EL (cell line): ENCODE data around the gene SUN3.

Experiments used
- DNase-seq: peaks from one replicate; pipeline ENCODE4 v3.0.0-alpha.2; 2016

SUN3 gene, protein sequence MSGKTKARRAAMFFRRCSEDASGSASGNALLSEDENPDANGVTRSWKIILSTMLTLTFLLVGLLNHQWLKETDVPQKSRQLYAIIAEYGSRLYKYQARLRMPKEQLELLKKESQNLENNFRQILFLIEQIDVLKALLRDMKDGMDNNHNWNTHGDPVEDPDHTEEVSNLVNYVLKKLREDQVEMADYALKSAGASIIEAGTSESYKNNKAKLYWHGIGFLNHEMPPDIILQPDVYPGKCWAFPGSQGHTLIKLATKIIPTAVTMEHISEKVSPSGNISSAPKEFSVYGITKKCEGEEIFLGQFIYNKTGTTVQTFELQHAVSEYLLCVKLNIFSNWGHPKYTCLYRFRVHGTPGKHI

DNA sequence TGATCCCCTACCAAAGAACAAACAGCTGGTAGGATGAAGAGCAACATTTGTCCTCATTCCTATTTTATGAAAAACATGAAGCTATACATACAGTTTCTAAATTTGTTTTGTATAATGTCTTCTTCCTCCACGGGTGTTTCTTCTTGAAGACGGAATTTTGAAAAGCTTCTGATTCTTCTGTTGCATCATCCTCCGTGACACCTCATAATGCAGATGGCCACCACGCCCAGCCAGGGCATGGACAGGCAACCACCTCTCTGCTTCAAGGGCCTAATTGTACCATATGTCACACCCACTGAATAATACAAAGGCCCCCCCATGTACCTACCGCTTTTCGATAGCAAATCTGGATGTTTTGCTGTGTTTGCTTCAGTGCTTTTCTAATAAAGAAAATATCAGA lies at the start of gene SUN3:
SUN3 (minus strand) TSS at position 170 of the 400 bp plus-strand sequence; CDS start at position 1, 169 bp downstream.
- DNase-seq = no peak

DNA sequence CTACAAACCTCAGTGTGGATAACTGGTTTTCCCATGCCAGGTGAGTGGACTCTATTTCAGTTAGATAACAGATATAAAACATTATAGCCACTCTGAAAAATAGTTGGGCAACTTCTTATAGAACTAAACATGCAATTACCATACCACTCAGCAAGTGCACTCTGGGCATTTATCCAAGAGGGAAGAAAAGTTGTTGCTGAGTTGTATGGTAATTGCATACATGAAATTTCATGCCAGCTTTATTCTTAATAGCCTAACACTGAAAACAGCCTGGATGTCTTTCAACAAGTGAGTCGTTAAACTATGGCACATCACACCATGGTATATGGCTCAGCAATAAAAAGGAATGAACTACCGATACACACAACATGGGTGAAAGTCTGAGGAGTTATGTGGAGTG lies 49.6 kb upstream of the SUN3 start:
- DNase-seq = no peak

DNA sequence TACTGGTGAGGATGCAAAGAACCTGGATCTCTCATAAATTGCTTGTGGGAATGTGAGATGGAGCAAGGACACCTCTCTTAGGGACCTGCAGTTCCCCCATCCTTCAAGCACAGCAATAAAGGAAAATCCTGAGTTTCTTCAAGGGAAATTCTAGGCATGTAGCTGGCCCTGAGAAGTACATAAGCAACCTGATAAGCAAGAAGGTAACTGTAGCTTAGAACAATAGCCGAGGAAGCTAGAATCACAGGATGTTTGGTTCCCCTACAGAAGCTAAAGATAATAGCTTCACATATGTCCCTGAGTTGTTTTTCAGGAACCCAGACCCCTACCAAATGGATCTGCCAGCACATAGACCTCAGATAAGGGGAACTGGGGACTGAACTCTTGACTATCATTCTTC lies 48.5 kb upstream of the SUN3 start:
- no peak for DNase-seq

DNA sequence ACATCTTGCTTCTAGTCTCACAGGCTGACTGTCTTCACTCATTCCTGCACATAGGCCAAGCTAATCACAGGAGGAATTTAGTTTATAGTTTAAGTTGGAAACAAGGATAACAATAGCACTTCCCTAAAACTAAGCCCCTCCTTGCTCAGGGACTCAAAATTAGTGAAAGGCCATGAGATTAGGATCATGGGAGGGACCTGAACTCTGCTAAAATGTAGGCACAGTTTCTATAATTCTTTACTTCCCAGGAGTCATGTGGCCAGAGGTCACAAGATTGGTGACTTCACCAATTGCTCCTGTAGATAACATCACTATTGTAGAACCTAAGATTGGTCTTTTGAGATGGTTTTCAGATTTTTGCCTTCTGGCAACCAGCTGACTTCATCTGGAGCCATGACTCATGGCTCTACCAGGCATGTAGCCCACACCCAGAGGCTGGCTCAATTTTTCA lies 45.3 kb upstream of the SUN3 start:
- peak; percentile 71 for DNase-seq

DNA sequence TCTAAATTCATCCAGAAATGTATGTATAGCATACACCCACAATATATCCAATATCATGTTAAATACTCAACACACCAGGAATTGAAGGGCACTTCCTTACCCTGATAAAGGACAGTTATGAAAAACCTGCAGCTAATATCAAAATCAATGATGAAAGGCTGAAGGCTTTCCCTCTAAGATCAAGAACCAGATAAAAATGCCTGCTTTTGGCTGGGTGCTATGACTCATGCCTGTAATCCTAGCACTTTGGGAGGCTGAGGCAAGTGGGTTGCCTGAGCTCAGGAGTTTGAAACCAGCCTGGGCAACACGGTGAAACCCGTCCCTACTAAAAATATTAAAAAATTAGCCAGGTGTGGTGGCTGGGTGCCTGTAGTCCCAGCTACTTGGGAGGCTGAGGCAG lies 38.6 kb upstream of the SUN3 start:
- DNase-seq = peak; percentile 42

DNA sequence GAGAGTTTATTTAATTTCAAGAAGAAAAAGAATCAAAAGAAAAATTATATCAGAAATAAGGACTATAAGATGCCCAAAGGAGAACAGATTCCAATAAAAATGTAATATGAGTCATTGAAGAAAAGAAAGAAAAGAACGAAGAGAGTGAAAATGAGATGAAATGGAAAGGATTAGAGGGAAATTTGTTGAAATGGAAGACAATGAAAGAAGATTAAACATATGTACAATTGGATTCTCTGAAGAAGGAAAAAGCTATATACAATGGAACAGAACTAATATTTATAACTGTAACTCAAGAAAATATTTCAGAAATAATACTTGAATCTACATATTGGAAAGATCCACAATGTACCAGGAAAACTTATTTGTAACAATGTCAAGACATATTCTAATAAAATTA lies 35.1 kb upstream of the SUN3 start:
- no peak for DNase-seq

DNA sequence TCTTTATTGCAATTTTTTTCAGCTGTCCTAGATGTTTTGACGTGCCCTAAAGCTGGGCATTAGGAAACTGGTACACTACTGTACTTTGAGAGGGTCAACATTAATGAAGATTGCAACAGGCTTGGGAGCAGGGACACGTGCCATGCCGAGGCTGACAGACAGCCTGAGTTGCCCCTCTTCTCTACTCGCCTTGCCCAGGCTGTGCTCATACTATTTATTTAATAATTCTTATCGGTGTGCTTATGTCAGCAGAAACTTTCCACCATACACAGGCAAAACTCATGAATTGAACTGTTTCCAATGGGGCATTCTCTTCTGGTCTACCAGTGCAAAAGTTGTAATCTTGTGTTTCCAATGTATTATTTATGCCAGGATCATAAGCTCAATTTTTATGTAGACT lies 30.8 kb upstream of the SUN3 start:
- DNase-seq = no peak

DNA sequence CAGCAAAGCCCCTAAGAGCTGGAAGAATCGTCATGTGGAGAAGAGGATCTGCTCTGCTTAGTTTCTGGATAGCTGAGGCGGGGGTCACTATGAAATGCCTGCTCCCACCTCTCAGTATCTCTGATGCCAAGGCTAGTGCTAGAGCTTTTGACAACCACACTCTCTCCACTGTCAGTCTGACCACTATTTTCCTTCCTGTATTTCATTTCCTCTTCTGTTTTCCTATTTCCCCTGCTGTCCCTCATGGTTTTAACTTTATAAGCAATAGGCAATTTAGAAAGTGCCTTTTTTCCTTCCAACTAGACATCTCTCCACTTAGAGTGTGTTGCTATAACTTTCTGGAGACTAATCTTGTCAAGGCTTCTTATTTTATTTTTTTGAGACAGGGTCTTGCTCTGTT lies 30.1 kb upstream of the SUN3 start:
- no peak for DNase-seq

DNA sequence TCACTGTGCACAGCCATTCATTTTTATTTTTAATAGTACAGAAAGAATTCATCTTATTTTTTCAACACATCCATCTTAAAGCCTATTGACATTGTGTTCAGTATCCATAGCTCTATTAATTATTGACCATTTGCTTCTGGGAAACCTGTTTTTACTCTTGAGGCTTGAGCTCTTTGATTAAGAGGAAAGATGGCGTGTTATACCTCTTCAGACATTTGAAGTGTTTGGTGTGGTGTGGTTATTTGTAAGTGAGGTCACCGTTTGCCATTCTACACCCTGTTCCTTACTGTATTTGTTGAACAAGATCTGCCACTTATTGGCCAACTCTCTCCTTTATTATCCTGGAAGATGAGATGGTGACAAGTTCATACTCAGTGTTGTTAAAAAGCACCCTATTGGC lies 24.8 kb upstream of the SUN3 start:
- no peak for DNase-seq

DNA sequence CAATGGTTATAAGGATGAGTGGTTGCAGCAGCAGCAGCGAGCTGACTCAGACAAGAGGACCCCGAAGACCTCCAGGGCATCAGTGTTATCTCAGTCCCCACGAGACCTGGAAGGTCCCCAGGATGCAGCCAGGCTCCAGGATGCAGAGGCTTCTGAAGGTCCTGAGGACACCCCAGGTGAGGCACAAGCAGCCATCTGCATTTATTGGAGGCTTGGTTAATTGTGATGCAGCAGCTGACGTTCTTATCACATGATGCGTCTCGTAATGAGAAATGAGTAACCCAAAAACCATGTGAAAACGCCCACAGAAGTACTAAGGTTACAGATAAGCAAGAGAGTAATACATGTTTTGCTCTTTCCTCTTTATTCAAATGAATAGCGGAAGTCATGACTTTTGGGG lies 23.8 kb upstream of the SUN3 start:
- peak; percentile 76 for DNase-seq

DNA sequence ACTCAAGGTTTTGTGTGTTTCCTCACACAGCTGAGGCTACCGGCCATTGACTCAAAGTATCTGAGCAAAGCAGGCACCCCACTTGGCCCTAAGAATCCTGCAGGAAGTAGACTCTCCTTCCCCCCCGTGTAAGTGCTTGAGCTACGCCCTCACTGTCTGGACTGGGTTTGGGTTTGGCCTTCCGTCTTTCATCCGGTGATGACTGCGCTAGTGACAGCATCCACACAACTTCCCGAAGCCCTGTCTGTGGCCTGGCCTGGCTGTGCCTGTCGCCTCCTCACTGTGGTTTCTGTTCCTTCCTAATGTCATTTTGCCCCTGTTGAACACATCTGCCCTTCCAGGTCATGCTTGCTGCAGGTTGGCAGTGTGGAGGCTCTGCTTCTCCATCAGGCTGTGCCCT lies 20.9 kb upstream of the SUN3 start:
- no peak for DNase-seq

DNA sequence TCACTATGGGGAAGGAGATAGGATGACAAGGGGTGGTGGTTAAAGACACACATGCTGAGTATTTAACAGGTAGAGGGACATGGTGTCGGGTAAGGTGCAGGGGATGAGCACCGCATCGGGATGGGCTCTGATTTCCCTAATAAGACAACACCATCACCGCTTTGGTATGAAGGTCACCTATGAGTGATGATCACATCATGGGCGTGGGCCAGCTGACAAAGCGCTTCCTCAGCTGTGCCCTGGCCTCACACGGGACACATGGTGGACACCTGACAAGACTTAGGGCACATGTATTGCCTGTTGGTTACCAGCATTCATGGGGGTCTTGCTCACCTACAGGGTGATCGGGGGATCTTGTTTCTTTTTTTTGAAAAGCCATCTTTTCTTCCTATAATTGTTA lies 19.2 kb upstream of the SUN3 start:
- no peak for DNase-seq

DNA sequence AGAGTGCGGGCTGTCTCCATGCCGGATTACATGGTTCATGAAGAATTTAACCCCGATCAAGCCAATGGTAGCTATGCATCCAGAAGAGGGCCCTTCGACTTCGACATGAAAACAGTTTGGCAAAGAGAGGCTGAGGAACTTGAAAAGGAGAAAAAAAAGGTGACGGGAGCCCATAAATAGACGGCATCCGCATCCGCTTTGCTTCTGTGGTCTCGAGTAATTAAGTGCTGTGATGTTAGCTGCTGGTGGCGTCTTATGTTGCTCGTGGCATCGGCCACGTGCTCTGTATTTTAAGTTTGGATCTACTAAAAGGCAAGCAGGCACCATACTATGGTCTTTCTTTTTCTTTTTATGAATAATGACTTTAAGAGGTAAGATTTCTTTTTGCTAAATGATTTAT lies 17.6 kb upstream of the SUN3 start:
- no peak for DNase-seq

DNA sequence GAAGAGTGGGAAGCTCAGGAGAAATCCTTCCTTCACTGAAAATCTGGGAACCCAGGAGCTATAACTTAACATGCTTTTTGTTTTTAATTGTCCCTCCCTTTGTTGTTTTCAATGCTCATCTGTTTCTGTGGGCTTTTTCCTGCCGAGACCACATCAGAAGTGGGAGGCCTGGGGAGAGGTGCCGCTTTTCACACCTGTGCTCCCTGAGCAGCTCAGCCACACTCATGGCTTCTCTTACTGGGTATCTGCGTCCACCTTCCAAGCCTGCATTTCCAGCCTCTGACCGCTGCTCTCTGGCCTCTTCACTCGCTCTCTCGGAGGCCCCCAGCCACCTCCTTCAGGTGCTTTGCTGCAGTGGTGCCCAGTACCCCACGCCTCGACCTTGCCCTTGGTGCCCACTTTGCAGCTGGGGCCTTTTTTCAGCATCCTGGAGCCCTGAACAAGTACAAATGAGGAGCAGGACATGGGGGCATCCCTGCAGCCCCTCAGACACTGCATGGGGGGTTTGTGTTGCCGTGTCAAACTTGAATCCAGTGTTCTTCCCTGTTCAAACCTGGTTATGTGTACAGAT lies 16.4 kb upstream of the SUN3 start:
- no peak for DNase-seq

DNA sequence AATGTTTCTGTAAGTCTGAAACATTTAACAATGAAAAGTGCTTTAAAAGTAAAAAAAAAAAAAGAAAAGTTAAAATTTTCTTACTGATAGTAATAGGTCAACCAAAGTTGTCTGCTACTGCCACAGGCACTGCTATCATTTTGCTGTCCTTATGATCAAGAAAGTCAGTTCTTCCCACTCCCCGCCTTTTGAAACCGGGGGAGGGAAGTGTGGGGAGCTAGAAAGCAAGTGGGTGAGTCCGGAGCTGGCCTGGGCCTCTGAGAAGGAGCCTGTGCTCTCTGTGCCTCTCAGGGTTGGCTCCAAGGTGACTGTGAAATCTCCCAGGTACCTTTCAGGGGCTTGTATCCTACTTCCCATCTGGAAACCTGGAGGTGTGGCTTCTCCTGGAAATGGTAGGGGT lies 13.7 kb upstream of the SUN3 start:
- no peak for DNase-seq

DNA sequence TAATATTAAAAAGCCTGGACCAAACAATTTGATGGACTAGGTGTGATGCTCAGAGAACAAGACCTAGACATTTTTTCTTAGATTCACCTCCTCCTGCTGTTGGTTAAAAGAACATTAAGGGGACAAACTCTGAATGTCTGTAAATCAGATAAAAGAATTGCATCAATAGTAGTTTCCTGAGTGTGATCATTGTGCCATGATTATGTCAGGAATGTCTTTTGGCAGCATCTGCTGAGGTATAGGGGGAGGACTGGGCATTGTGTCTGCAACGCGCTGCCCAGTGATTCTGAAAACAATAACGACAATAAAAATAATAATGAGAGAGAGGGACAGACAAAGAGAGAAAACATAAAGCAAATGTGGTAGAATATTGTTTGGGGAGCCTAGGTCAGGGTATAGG lies 13.3 kb upstream of the SUN3 start:
- peak; percentile 50 for DNase-seq

DNA sequence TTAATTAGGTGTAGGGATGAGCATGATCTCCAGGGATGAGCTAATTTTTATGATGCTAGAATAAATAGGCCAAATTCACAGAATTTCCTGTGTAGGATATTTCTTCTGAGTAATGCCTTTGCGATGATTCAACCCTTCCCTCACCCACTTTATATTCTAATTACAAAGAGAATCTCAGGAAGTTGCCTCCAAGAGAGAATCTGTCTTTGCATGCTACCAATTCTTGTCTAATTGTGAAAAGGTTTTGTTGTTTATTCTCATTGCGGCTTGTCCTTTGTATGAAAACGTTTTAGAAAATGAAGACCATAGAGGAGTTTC lies 12.7 kb upstream of the SUN3 start:
- DNase-seq = peak; percentile 77

DNA sequence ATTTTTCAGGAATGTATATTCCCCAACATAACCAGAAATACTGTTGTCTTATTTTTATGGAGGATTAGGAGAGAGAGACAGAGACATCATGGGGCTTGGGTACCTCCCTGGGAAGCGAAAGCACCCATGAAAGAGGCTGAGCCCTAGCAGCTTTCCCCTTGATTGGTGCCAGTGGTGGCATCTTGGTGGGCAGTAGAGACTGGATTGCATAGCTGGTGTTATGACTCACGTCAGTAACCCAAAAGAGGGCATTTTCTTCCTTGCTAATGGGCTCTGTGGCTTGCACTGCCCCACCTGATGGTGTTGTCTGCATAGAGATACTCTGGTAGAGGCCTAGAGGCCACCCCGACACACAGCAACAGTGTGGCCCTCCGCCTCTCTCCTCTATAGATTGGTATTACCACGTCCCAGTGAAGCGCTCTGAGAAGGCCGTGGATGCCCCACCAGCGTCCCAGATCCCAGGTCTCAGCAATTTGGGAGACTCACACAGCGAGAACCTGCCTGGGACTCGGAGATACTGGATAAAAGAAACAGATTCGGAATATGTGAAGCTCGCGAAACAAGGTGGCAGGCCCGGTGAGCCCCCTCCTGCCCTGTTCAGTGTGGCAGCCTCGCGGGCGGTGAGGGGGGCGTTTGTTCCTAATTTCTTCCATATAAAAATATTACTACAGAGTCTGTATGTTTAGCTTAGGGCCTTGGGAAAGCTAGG lies 12.2 kb upstream of the SUN3 start:
- DNase-seq = peak; percentile 16

DNA sequence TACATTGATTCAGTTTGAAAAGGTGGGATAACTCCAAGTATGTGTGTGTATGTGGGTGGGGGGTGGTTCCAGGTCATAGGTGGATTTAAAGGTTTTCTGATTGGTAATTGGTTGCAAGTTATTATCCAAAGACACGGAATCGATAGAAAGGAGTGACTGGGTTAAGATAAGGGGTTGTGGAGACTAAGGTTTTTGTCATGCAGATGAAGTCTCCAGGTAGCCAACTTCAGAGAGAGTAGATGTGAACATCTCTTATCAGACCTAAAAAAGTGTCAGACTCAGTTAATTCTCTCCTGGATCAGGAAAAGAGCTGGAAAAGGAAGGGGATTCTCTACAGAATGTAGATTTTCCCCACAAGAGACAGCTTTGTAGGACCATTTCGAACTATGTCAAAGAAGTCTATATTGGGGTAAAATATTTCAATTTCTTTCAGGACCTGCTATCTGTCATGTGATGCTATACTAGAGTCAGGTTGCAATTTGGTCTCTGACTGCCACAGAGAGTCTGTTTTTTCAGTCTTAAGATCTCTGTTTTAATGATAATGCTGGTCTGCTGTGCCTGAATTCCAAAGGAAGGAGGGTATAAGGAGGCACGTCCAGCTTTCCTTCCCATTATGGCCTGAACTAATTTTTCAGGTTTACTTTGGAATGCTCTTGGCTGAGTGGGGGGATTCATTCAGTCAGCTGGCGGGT lies 10.1 kb upstream of the SUN3 start:
- no peak for DNase-seq

DNA sequence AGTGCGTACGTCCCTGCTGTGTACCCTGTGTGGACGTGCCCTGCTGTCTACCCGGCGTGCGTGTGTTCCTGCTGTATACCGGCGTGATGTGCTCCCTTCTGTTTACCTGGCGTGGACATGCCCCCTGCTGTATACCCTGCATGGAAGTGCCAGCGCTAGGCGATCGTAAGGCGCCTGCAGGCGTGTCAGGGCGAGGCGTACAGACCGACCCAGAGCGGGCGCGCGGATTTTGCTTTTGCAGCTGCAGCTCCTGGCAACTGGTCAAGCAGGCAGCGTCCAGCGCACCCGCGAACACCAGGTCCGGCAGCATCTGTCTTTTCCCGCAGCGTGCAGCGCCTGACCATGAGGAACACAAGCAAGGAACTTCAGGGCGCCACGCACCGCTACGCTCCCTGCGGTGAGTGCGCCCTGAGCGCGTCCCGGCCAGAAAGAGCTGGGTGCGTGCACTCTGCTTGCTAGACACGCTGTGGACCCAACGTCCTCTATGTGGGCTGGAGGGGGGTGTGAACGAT lies 7.1 kb upstream of the SUN3 start:
- DNase-seq = peak; percentile 46

DNA sequence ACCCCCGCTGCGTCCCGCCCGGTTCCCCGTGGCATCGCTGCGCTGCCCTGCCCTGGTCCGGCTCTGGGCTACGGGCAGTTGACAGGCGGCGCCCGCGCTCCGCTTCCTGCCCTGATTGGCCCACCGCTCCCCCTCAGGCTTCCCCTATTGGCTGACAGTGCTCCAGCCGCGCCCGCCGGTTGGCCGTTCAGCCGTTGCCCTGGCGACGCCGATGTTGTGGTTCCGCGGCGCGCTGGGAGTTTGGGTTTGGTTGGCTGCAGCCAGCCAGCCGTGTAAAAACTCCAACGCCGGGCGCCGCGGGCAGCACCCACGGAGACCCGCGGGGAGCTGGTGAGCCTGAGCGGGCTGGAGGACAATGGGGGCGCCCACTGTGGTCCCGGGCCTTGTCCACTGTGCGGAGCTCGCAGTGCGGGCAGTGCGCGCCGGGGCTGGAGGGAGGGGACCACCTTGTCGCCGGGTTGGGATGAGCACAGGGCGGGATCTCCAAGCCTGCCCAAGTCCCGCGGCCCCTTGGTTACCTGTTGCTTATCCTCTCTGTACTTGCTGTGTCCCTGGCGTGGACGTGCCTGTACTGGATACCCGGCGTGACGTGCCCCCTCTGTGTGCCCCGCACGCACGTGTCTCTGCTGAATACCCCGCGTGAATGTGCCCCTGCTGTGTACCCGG lies 6.5 kb upstream of the SUN3 start, which contains the start of gene C7orf57:
C7orf57 (plus strand) TSS at position 243 of the 666 bp plus-strand sequence. CDS start 766 bp downstream, outside the sequence.
- peak; percentile 88 for DNase-seq

DNA sequence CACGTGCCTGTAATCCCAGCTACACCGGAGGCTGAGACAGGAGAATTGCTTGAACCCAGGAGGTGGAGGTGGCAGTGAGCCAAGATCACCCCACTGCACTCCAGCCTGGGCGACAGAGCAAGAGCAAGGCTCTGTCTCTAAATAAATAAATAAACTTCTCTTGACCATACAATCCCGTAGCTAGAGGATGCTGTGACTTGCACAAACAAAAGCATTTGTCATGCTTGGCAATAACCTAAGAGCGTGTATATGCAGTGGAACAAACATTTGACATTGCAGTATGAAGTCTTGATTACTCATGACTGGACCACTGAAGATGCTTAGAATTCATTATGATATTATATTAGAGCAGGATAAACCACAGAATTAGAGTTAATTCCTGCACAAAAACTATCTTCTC lies 5.0 kb upstream of the SUN3 start:
- DNase-seq = no peak

DNA sequence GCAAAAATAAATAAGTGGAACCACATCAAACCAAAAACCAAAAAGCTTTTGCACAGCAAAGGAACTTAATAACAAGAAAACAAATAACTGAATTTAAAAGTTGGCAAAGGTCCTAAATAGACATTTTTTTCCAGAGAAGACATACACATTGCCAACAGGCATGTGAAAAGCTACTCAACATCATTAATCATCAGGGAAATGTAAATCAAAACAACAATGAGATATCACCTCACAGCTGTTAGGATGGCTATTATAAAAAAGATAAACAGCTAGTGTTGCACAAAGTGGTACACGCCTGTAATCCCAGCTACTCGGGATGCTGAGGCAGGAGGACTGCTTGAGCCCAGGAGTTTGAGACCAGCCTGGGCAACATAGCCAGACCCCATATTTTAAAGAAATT lies 2.2 kb upstream of the SUN3 start:
- no peak for DNase-seq
